M059J (cell line): ENCODE data around the gene CNTN1. TPM values are rescaled to one million over a fixed set of nuclear protein-coding genes. Genes with fewer than 3 reads are reported as not detected.

ENCODE experiments used
- DNase-seq: peaks from one replicate; pipeline ENCODE4 v3.0.0-alpha.2; 2012; ENCODE audit warnings: low read depth
- total RNA-seq: library from RNA; depleted of rRNA; stranded (reverse); fragments of >200 nt; shearing (Covaris generic); gene quantifications from 2 replicates; pipeline ENCODE4 v1.2.3, GENCODE V29; 2014

The CNTN1 gene
- total RNA-seq, 1 experiment from 2014 or later, result 0.74 TPM

DNA sequence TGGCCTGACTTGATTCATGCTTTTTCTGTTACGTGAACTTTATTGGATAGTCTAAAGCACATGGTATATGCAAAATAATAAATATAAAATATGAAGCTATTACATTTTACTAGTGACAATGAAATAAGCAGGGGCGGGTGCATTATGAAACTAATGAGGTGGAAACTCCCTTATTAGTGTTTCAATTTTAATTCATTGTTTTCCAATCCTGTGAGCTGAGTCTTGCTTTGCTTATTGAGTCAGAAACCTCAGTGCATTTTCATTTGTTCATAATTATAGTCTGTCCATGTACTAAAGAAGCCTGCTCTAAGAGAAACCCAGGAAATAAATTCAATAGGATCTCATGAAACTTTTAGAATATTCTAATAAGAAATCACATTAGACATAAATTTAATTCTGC, 78.5 kb downstream of the CNTN1 start:
- no peak for DNase-seq

DNA sequence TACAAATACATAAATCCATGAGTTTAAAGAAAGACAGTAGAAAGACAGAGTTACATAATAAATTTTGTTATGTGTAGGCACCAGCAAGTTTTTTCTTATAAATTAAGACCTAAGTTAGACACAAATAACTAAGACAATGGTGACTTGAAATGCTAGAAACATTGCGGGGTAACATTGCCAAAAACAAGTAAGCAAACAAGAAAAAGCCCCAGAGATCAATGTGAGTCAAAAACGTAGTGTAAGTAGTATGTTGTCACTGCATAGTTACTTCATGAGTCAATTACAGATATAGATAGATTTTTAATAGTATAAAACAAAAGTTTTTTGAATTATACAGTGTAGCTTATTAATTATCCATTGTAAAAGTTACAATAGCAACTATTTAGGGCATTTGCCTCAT, 83.4 kb downstream of the CNTN1 start:
- no peak for DNase-seq

- DNase-seq, result no peak
Observed at GRCh38 chr12:40784102-40784501, 91.9 kb downstream of the CNTN1 start.

GRCh38 chr12:40788276-40788675, 96.0 kb downstream of the CNTN1 start:
- DNase-seq, result no peak

- no peak for DNase-seq
Observed at GRCh38 chr12:40792792-40793386, 100.7 kb downstream of the CNTN1 start.

- no peak for DNase-seq
Observed at GRCh38 chr12:40793471-40793870, 101.2 kb downstream of the CNTN1 start.

GRCh38 chr12:40794087-40794486, 101.8 kb downstream of the CNTN1 start:
- DNase-seq, result no peak

DNA sequence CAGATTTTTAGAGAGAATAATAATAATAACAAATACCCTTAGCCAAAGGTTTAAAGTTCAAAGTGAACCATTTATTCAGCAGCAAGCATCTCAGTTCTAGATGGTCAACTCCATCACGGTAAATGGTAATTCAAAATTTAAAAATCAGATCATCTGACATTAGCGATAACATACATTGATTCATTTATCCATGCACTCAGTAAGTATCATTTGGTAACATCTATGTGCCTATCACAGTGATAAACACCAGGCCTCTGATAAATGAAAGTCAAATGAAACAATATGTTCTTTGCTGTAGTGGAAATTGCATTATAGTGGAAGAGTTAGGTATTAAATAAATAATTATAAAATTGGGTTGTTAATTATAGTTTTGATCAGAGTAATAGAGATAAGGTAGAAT, 108.8 kb downstream of the CNTN1 start:
- DNase-seq, result no peak

- DNase-seq, result no peak
Observed at GRCh38 chr12:40801861-40802260, 109.6 kb downstream of the CNTN1 start.

GRCh38 chr12:40802656-40803055, 110.4 kb downstream of the CNTN1 start:
- DNase-seq, result no peak

GRCh38 chr12:40819436-40820108, 127.3 kb downstream of the CNTN1 start:
- no peak for DNase-seq

- no peak for DNase-seq
Observed at GRCh38 chr12:40820794-40821484, 128.7 kb downstream of the CNTN1 start.

DNA sequence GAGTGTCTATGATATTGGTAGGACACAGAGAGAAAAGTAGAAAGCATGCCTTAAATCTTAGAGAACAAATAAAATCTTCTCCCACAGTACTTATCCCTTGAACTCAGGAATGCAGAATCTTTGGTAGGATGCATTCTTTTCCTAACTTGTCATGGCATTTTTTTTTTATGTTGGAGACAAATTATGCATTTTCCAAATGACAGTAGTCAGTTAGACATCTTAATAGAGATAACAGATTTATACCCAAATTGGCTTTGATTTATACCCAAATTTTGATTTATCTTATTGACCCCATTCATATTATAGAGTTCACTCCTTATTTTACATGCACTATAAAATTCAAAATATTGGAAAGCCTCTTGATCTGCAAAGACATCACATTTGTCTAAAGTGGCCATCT, 132.9 kb downstream of the CNTN1 start:
- no peak for DNase-seq

GRCh38 chr12:40827683-40828592, 135.7 kb downstream of the CNTN1 start:
- DNase-seq, result no peak

DNA sequence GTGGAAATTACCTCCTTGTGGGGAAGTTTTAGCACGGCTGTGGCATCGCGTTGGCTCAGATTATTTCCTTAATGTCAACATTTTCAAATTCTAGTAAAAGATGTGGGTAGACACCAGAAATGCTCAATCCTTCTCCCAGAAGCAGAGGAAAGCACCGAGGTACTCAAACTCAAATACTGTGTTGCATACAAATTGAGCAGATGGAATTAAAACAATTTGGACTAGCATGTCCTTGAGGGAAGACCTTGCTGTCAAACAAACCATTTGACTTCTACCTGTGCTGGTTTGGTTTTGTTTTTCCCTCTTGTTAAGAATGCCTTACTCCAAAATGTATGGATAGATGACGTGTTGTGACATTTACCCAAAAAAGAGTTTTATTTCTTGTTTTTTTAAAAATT, 136.4 kb downstream of the CNTN1 start:
- no peak for DNase-seq

DNA sequence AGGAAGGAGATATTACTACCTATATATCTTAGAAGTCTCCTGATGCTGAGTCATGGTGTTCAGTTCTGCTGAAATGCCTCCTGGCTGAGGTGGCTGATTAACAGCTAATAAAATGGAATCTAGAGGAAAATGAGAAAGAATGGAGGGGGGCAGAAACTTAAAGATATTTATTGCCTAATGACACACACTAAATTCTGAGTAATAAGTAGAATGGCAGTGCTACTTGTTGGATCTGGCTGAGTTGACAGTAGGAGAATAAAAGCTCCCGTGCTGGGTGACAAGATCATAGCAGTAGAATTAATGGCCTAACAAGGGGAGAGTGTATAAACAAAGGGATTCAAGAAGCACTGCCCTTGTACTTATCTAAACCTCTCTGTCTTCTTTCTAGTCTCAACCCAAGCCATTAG, 137.5 kb downstream of the CNTN1 start:
- DNase-seq, result no peak

- no peak for DNase-seq
Observed at GRCh38 chr12:40831916-40832315, 139.7 kb downstream of the CNTN1 start.

DNA sequence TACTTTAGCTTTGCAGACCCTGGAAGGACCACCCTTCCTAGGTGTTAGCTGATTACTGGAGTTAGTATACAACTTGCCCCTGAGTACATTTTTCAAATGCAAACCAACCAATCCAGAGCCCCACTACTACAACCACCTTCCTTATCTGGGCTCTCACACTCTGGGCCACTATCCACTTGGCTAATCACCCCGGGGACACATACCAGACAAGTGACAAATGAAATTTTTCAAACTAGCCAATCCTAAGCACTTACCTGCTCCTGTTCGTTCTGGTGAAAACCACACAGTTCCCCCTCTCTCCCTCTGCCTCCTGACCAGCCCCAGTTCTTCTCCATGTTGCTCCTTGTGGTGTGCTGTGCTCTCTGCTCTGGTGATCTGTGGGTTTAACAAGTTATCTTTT, 140.4 kb downstream of the CNTN1 start:
- no peak for DNase-seq

DNA sequence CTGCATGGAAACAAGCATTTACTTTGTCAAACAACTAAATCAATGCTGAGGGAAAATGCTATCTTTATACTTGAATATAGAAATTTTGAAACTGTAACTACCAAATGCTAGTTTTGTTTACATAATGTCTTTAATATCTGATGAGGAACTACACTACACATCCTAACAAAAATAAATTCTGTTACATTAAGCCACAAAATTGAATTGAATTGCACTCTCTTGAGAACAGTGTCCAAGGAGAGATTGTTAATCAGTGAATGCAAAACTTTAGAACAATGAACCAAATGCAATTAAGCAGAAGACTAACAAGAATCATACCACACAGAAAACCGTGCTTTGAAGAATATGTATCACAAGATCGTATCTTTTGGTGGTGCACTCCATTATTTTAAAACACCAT, 141.6 kb downstream of the CNTN1 start:
- DNase-seq, result no peak

- no peak for DNase-seq
Observed at GRCh38 chr12:40834321-40834720, 142.1 kb downstream of the CNTN1 start.

DNA sequence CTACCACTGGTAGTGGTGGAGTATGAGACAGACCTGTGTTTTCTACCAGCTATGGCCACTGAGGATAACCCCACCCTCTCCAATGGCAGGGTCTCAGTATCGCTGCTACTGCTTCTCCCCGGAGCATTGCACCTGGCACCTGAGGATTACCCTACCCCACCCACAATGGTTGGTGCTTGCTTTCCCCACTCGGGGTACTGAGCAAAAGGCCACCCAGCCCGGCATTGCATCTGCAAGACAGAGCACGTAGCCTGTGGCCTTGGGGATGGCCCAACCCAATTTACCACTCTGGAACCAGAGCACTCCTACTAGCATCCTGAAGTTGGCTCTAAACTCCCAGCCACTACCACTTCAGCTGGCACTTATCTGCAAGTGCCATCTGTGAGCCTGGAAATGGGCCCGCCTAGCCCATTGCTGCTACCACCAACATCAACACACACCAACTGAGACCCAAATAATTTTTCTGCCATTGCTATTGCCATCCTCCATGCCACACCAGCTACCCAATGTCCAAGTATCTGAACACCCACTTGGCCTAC, 145.7 kb downstream of the CNTN1 start:
- no peak for DNase-seq

DNA sequence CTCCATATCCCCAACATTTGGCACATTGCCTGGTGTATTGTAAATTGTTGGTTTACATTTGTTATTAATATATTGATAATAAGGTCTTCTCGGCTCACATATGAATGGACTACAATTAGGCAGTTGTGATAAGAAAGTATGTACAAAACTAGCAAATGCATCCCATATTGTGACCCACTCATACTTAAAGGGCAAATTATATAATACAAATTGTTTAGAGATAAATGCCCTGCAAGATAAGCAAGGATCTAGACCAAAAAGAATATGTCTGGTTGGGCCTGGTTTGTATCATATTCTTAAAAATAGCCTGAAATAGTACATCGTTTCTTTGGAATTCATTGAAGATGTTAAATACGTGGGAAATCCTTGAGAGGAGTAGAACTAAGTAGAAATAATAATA, 151.3 kb downstream of the CNTN1 start:
- DNase-seq, result no peak
